Esophagus mucosa (tissue), 1 donor: ENCODE data around the gene TNS1. TPM values are rescaled to one million over a fixed set of nuclear protein-coding genes. Genes with fewer than 3 reads are reported as not detected.

Source experiments
- ATAC-seq: fragments of 200-7000 bp; cut with Tn5 transposase; one replicate; pipeline ENCODE4 v1.9.1; 2020
- total RNA-seq: library from RNA; stranded (reverse); gene quantifications from one replicate; pipeline ENCODE4 v1.2.4, GENCODE V29; 2023
- donor health status: DM: yes; HTN: yes; CAD: no.

The TNS1 gene
- total RNA-seq, 1 donor from 2014 or later: 27.7 TPM

DNA sequence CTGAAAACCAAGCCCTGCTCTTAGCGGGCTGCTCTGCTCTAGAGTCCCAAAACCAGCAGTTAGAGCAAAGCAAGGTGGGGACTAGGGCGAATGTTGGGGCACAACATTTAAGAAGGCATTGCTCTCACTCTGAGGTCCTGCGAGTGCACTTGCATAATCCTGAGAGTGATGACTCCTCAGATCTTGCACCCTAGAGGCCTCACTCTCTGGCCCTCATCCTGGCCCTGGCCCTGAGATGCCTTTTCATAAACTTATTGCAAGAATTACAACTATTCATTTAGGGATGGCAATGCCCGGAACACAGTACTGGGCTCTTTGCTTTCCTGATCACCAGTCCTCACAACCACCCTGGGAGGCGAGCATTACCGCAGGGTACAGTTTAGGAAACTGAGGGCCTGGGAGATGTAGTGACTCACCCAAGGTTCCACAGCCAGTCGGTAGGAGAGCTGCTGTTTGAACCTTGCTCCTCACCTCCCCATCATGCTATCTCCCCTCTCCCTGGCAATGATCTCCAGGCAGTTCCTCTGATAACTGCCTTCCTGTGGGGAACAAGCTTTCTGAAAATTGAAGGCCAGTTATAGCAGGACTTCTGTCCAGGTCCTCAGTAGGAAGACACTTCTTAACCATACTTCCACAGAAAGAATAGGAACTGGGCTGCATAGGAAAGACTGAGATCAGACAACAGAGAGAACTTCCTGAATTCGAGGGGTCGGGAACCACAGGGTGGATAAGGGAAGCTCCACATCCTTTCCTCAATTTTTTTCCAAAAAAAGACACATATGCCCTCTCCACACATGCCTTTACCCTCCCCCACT is 91.3 kb downstream of the TNS1 start:
- no peak for ATAC-seq

DNA sequence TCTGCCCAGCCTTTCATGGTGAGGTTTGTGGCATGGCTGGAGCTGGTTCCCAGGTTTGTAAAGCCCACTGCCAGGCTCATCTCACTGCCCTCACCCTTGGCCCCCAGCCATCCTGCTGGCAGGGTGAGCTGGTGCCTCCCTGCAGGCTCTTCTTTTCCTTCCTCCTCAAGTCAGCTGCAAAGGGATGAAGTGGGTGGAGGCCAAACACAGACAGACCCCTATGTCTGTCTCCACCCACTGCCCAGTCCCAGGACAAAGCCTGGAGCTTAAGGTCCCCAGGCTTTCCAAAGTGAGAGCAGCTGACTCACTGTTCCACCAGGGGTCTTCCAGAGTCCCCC is 92.0 kb downstream of the TNS1 start:
- ATAC-seq: no peak

DNA sequence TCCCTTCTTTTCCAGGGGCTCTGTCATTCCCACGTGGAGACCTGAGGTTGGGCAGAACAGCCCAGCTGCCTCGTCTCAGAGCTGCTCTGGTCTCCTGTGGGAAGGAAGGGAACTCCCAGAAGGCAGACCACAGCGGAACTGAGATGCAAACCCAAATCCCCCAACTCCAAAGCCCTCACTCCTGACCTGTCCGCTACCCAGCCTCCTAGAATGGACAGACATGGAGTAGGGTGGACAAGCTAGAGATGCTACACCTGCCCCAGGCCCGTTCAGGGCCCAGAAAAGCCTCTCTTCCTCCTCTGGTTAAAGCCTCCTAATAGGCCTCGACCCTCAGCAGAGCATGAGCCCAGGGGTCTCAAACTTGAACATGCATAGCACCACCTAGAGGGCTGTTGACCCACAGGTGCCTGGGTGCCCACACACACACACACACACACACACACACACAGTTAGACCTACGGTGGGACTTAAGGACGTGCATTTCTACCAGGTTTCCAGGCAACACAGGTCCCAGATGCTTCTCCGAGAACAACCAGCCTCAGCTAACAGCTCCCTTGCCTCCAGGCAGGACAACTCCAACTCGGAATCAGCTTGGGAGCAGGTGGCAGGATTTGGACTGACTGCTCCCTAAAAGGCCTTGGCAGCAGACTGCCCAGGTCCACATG is 93.5 kb downstream of the TNS1 start:
- no peak for ATAC-seq

DNA sequence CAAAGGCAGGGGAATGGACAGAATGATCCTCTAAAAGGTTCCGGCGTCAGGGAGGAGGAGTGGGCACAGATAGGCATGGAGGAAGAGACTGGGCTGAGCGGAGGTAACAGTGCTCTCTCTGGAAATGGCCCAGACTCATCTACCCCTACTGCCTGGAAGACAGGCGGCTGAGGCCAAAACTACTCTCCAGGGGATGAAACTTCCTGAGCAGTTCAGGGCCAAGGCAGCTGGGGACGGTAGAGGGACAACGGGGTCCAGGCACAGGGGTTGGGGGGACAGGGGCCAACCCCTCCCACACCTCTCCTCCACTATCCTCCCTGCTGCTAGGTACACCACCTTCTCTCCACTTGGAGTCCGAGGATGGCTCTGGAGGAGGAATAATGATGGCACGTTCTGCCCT is 94.3 kb downstream of the TNS1 start:
- ATAC-seq: no peak

DNA sequence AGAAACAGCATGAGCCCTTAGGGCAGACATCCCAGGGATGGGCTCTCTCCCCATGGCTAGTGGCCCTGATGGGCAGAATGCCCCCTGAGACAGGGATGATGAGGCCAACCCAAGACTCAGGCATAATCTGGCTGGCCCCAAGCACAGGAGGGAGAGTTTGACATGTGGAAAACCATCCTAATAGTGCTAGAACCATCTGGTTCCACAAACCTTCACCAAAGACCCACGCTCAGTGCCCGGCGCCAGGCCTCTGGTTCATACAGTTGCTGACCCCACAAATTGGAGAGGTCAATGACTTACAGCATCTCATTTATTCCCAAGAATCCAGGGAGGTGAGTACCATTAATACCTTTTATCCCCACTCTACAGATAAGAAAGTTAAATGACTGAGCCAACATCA is 95.5 kb downstream of the TNS1 start:
- no peak for ATAC-seq

DNA sequence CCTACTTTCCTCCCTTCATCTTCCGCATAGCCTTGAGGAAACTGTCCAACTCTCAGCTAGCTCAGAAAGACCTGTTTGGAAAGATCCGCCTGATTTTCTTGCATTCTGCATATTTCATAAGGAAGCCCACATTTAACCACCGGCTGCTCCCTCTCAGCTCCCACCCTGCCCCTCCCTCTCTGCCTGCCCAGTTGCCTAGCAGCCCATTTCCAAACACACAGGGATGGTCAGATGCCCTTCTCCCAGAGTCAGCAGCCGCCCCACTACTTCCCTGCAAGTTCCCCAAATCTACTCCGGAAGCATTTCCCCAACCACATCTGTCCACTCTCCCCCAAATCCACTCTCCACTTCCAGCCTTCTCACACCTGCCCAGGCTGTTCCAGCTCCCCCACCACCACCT is 96.0 kb downstream of the TNS1 start:
- ATAC-seq: no peak

DNA sequence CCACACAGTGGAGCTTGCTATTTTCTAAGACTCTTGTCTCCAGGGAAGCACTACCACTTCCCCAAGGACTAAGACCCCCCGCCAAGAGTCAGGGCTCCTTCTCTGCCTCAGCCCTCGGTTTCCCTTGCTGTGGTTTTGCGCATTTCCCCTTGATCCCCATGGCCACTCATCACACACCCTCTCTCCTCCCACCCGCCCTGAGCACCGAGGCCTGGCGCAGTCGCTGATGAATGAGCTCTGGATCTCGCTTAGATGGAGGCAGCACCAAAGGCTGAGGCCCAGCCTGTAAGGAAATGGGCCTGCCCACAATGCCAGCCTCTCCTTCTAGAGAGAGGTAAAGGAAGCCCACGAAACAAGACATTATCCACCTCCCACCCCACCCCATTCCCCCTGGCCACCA is 96.9 kb downstream of the TNS1 start:
- ATAC-seq: no peak

DNA sequence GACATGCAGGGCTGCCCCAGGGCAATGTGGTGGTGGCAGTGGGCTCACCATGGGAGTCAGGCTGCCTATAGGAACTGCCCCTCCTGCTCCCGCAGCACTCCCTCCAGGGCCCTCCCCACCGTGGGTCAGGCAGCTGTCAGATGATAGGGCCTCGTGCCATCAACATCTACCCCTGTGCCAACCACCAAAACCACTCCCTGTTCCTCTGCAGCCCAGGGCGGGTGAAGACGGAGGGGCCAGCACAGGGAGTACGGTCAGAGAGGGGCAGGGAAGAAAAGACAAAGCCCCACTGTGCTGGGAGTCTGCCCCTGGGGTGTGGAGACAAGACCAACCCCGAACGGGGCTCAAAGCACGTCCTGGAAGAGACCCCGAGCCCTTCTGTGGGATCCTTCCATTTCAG is 97.4 kb downstream of the TNS1 start:
- no peak for ATAC-seq

DNA sequence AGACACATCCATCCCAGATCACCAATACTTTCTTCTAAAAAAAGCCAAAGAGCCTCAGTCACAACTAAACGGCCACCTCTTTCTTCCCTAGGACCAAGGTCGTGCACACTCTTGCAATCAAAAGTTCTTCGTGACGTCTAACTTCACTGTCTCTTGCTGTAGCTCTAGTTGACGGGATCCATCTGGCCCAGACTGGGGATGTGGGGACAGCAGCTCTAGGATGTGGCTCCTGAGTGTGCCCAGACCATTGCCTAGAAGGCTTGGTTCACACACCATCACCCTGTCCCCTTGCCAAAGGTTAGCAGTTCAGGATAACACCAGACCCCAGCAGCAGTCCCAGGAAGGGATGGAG is 98.2 kb downstream of the TNS1 start:
- no peak for ATAC-seq

DNA sequence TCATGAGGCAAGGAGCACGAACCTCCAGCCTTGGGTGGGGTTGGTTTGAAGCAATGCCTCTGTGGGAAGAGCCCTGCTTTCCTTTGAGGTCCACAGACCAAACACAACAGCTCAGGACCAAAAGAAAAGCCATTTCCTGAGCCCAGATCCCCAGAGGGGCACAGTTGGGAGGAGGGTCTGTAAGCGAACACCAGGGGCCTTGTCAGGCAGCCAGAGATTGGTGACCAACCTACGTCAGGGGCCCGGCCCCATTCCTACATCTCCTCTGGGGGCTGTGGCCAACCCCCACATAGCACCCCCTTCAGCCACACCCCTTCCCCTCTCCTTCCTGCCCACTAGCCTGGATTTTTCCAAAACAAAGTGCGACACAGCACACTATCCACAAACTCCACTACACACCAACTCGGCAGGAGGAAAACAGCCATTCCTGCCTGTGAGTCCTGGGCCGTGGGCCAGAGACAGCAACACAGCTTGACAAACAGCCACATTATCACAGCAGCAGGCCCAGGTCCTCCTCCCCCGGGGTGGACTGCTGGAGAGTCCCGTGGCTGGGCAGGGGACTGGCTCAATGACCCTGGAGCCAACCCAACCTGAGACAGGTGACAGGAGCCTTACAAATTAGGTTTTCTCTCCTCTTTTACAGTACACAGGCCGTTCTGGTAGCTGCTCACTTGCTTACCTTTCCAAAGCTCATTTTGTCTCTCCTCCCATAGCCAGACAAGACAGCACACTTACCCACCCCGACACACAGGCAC is 98.8 kb downstream of the TNS1 start:
- peak; percentile 20 for ATAC-seq

DNA sequence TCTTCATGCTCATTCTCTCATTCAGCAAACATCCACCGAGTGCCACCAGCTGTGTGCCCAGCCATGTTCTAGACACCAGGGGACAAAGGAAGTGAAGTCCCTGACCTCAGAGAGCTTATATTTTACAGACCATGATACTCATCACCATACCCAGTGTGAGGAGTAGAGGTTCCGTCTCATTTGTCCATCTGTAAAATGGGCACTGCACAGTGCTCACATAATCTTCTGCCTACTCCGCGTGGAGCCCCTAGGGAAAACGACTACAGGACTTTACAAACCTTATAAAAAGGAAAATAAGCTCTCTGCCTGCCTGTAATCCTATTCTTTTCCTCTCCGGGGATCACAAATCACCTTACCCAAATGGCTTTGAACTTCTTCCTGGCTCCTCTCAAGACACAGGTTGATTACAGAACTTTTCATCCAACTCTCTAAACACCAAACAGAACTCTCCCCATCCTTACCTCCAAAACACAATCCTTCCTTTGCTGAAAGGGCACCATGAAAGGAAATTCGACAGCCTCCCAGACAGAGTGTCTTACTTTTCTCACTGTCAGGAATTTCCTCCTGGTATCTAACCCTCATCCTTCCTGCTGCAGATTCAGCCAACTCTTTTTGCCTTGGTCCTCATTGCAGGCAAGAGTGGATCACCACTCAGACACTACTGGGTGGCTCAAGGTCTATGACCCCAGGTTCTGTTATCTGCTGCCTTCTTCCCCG is 99.5 kb downstream of the TNS1 start:
- no peak for ATAC-seq

DNA sequence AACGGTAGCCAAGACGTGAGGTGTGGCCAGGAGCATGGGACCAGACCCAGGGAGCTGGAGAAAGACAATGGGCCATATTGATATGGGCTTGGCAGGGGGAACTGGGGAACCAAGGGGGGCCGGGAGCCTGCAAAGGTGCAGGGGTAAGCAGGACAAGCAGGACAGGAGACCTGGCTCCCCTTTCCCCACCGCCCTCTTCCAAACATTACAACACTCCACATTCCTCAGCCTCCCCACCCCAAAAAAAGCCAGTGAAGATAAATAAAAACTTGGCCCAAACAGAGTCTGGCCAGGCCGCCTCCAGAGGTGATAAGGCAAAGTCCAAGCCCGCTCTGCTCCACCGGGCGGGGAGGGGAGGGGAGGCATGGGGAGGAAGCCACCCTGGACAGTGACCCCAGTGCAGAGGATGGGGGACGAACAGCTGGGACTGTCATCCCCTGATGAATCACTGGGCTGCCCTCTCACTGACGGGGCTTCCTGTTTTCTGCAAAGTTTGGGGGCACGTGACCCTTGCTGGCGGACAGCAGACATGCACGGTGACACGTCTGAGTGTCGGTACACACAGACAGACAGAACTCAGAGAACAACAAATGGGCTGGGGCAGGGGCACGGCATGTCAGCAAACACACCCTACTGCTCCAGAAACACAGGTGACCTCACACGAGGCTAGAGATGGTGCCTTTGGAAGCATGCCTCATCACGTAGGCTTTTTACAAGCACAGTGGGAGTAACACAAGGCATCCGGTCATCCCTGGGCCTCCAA is 100.2 kb downstream of the TNS1 start:
- peak; percentile 36 for ATAC-seq

DNA sequence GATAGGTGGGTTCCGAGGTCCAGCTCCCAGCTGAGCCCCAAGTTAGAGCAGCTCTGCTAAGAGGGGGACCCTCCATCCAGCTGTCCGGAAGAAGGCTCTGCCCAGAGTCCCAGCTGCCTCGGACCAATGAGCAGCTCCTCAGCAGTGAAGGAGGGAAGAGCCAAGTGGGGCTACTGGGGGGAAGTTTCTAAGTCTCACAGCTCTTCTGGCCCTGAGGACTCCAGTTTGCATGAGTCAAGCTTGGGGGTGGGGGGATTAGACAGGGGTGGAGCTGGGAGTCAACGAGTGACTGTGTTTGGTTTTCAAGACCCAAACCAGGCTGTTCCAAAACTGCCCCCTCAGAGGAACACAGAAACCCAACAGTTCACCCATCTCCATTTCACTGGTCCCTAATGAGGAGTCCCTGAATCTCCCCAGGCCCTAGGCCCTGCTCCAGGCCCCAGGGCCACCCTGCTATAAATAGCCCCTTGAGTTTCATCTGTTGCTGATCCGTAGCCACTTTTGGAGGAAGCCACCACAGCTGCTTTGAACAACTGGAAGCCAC is 100.9 kb downstream of the TNS1 start:
- ATAC-seq: no peak

DNA sequence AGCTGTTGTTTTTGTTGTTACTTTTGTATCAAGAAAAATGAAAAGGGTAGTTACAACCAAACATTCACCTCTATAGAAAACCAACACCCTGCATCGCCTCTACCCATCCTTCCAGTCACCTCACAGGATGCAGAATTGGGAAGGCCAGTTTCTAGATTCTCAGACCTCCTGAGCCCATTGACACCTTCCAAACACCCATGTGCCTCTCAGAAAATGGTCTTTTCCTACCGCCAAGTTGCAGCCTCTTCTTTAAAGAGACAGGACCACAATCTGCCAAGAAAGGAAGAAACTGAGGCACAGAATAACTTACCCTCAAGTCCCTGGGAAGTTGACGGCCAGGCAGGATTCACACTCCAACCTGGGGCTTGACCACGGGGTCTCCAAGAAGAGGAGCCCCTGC is 101.4 kb downstream of the TNS1 start:
- ATAC-seq: no peak

DNA sequence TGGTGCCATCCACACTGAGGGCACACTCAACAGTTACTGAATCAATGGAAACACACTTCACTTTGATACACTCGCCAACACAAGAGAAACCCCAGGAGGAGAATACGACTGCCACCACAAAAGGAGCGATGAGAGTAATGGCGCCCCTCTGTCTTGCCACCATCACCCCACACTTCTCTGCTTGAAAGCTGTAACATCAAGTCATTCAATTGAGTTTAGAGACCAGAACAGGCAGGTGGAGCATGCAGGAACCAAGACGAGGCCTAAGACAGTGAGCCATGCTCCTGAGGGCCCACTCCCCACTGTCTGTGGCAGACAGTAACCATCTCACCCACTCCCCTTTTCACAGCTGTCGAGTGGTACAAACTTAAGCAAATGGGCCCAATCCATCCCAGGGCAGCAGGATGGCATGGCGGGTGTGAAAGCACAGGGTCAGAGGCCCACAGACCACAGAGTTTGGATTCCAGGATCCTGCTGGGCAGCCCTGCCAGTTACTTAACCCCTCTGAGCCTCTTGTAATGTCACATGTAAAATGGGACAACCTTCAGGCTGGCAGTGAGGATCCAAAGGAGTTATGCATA is 101.9 kb downstream of the TNS1 start:
- ATAC-seq: no peak

DNA sequence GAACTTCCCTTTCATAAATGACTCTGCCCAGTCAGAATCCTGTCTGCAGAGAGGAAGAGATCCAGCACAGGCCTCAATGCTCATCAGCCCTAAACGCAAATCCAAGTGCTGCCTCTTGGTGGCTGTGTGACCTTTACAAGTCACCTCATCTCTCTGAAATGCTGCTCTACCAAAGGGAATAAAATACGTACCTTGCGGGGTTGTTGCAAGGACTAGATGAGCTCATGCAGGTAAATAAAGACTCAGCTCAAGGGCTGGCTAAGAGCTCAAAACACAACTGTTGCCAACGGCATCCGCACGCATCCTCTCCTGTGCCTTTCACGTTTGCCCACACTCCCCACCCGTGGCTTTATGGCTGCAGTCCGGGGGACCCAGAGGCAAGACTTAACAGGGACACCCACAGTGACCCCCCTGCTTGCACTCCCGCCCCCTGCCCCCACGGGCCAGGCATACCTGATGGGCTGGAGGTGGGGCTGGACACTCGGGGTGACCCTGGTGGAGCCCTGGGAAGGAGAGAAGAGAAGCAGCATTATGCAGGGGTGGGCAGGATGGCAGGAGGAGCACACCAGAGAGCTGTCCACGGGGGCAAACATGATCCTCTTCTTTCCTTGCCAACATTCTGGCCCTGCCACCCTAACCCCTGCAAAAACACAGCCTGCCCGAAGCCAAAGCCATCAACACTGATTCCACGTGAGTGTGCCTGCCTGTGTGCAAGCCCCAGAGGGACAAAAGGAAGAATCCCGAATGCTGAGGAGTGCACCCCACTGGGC is 102.6 kb downstream of the TNS1 start:
- no peak for ATAC-seq

DNA sequence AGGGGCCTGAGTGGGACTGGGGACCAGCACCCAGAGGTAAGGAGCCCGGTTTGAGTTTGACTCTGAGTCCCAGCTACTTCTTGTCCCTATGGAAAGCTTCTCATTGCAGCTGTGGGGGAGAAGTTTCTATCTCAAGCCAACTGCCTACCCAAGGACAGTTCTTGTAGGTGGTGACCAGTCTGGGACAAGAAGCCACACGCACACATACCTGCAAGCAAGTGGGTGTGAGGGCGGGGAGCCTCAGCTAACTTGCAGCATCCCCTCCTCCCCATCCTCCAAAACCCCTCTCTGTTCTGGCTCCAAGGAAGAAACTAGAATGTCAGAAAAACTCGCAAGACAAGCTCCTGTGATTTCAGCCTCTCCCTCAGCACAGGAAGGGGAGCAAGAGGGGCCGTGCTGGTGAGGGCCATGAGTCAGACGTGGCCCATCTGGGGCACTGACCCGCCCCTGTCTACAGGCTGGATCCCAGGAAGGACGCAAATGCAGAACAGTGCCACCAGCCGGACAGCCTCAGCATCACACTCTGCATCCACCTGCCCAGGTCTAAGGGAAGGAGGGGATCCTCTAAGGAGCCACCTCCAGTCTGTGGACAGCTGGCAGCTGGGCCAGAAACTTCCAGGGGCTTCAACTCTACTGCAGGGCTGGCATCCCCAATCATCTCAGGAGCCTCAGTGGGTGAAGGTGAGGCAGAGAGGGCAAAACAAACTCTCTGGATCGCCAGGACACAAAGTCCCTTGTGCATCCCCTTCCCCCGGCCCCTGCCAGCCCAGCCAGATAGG is 103.4 kb downstream of the TNS1 start:
- peak; percentile 80 for ATAC-seq

DNA sequence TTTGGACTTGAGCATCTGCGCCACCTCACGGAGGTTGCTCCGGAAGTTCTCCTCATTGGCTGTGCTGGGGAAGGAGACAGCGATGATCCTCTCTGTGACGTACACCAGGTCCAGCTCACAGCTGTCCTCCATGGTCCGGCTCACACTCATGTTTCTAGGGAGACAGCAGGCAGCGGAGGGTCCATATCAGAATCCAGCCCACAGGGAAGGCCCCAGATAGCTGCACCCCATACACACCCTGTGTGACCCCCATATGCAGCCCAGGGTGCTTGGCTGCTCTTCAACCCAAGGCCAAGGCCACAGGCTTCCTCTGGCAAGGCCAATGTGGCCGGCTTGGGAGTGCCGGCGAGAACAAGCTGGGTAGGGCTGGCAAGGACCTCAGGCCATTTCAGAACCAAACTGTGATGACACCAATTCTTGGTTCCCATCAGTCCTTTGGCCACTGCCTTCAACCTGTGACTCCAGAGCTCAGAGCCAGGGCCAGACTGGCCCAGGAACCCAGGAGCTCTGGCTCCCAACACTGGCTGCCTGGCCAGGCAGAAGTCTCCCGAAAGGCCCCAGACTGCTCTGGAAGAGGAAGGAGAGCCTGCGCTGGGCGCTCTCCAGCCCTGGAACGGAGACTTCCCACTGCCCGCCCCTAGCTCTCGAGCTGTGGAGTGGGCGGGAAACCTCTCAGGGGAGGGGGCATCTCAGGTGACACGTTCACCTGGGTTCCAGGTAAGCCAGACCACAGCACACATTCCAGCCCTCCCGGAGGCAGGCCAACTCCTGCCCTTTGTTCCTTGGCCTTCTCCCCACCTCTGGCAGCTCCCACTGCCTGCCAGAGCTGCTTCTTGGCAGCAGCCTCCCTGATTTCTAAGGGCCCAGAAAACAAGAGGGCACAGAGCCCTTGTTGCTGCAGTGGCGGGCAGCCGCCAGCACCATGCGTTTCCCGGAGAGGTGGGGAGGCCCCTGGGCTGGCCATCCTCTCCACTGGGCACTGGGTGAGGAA is 104.7 kb downstream of the TNS1 start:
- ATAC-seq: peak; percentile 17
